ENCODE results near the gene SLC38A8. TPM values are rescaled to one million over a fixed set of nuclear protein-coding genes. Genes with fewer than 3 reads are reported as not detected.
A peak's percentile ranks its signal among the peaks of the same experiment; 100 is the strongest.

The SLC38A8 gene
- total RNA-seq, 1 experiment from 2014 or later, result not detected

DNA sequence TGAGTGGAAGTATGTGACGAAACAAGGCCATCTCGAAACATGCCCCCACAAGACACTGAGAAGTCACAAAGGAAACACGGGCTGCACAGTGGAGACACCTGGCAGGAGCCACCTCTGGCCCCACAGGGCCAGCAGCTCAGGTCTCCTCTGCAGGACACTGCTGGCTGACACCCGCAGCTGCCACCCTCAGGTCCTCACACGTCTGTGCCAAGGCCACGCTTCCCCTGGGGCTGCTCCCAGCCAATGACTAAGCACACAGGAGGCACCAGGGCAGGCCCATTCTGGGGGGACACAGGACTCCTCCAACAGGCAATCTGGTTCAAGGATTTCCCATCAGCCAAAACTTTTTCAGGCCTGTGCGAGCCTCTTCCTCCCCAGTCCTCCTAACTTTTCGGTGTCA, 37.8 kb upstream of the SLC38A8 start:
- TF ChIP-seq, protein P1, sequence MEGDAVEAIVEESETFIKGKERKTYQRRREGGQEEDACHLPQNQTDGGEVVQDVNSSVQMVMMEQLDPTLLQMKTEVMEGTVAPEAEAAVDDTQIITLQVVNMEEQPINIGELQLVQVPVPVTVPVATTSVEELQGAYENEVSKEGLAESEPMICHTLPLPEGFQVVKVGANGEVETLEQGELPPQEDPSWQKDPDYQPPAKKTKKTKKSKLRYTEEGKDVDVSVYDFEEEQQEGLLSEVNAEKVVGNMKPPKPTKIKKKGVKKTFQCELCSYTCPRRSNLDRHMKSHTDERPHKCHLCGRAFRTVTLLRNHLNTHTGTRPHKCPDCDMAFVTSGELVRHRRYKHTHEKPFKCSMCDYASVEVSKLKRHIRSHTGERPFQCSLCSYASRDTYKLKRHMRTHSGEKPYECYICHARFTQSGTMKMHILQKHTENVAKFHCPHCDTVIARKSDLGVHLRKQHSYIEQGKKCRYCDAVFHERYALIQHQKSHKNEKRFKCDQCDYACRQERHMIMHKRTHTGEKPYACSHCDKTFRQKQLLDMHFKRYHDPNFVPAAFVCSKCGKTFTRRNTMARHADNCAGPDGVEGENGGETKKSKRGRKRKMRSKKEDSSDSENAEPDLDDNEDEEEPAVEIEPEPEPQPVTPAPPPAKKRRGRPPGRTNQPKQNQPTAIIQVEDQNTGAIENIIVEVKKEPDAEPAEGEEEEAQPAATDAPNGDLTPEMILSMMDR (IDR thresholded peaks at IDR 0.05), result no peak
- TF ChIP-seq POLR2AphosphoS5 (IDR thresholded peaks at IDR 0.05; ENCODE audit: low read depth, low read length) (no peak), SIN3A (IDR thresholded peaks at IDR 0.05; ENCODE audit: borderline replicate concordance, insufficient read depth, low read depth, low read length) (no peak), TCF7L2 (IDR thresholded peaks at IDR 0.05; ENCODE audit: low read depth, low read length) (no peak)
- TF ChIP-seq, protein P2, sequence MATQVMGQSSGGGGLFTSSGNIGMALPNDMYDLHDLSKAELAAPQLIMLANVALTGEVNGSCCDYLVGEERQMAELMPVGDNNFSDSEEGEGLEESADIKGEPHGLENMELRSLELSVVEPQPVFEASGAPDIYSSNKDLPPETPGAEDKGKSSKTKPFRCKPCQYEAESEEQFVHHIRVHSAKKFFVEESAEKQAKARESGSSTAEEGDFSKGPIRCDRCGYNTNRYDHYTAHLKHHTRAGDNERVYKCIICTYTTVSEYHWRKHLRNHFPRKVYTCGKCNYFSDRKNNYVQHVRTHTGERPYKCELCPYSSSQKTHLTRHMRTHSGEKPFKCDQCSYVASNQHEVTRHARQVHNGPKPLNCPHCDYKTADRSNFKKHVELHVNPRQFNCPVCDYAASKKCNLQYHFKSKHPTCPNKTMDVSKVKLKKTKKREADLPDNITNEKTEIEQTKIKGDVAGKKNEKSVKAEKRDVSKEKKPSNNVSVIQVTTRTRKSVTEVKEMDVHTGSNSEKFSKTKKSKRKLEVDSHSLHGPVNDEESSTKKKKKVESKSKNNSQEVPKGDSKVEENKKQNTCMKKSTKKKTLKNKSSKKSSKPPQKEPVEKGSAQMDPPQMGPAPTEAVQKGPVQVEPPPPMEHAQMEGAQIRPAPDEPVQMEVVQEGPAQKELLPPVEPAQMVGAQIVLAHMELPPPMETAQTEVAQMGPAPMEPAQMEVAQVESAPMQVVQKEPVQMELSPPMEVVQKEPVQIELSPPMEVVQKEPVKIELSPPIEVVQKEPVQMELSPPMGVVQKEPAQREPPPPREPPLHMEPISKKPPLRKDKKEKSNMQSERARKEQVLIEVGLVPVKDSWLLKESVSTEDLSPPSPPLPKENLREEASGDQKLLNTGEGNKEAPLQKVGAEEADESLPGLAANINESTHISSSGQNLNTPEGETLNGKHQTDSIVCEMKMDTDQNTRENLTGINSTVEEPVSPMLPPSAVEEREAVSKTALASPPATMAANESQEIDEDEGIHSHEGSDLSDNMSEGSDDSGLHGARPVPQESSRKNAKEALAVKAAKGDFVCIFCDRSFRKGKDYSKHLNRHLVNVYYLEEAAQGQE (IDR thresholded peaks at IDR 0.05; ENCODE audit: insufficient read depth in 1 of 2, low read depth in 2 of 2, low read length in 1 of 2), result no peak
- ATAC-seq (0 out of 2 replicates have a peak, but pooled peaks have one; percentile 13), DNase-seq (ENCODE audit: low read depth, low spot score) (no peak)
- ChIA-PET POLR2A (no interaction called here), CTCF (no interaction called here)
- in situ Hi-C loops (cut with HindIII; ENCODE audit: low pct_unique_long_range_greater_than_20kb, low sequenced_read_pairs), result no loop called here
- Histone ChIP-seq H3K36me3 (ENCODE audit: control insufficient read depth, insufficient read depth, low read length) (no peaks in the 10 kb centered on the region; the same call in 1 of the 2 replicates), H3K9me3 (ENCODE audit: control insufficient read depth, insufficient read depth, low read depth, low read length) (no peaks in the 10 kb centered on the region), H3K4me3 (ENCODE audit: low read depth in 2 of 2, low read length in 2 of 2) (no peak overlapping the region), H3K4me1 (ENCODE audit: control insufficient read depth, insufficient read depth, low read length) (no peaks in the 10 kb centered on the region), H3K27ac (ENCODE audit: low read length) (no peak overlapping the region), H3K27me3 (ENCODE audit: control insufficient read depth, insufficient read depth, low read length) (no peaks in the 10 kb centered on the region)
- intact Hi-C loops (cut with micrococcal nuclease; ENCODE audit: unreplicated experiment), result no loop called here
- no TSS peak for BruUV-seq (replicated peaks)

DNA sequence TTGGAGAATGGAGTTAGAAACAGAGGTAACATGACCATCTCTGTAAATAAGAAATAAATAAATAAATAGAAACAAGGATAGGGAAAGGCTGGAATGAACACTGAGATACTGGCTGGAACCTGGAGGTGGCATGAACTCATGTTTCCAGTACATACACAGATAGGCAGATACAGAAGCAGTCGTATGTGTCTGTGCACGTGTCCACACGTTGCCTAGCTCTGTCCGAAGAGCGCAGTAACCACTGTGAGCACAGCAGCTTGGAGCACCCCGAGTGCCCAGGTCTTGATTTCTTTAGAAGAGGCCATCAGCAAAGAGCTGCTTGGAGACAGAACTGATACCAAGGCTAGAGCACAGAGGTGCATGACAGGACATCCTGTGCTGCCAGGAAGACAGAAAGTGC, 37.1 kb upstream of the SLC38A8 start:
- H3K4me1 ChIP-seq (ENCODE audit: control insufficient read depth, insufficient read depth, low read length), result no peaks in the 10 kb centered on the region
- POLR2A ChIA-PET, result no interaction called here
- CTCF ChIA-PET, result no interaction called here
- intact Hi-C loops (cut with micrococcal nuclease; ENCODE audit: unreplicated experiment) (no loop called here), in situ Hi-C loops (cut with HindIII; ENCODE audit: low pct_unique_long_range_greater_than_20kb, low sequenced_read_pairs) (no loop called here)
- no peak overlapping the region for H3K27ac ChIP-seq (ENCODE audit: low read length)
- H3K36me3 ChIP-seq (ENCODE audit: control insufficient read depth, insufficient read depth, low read length), result no peaks in the 10 kb centered on the region; the same call in 1 of the 2 replicates
- ATAC-seq, result no peak
- no peaks in the 10 kb centered on the region for H3K27me3 ChIP-seq (ENCODE audit: control insufficient read depth, insufficient read depth, low read length)
- no peak for TF ChIP-seq SIN3A (IDR thresholded peaks at IDR 0.05; ENCODE audit: borderline replicate concordance, insufficient read depth, low read depth, low read length)
- no peak for DNase-seq (ENCODE audit: low read depth, low spot score)
- BruUV-seq (replicated peaks), result no TSS peak
- no peaks in the 10 kb centered on the region for H3K9me3 ChIP-seq (ENCODE audit: control insufficient read depth, insufficient read depth, low read depth, low read length)
- H3K4me3 ChIP-seq (ENCODE audit: low read depth in 2 of 2, low read length in 2 of 2), result no peak overlapping the region

DNA sequence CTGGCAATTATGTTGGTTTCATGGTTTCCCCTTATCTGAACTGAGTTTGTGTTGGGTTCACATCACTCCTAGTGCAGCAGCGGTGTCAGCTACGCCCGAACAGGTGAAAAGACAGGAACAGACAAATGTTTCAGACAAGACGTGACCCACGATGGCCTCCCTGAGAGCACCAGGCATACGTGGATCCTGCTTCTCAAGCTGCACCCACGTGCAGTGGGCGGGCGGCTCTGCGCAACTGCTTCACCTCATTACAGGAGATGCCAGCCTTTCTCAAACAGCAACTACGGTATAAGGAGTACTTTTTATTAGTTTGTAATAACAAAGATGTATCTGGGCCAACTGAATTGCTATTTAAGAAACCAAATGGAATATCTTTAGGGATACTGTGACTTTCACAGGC, 32.8 kb upstream of the SLC38A8 start:
- ATAC-seq (no peak), DNase-seq (ENCODE audit: low read depth, low spot score) (no peak)
- no peak for TF ChIP-seq TCF7L2 (IDR thresholded peaks at IDR 0.05; ENCODE audit: low read depth, low read length)
- TF ChIP-seq, protein P1 (IDR thresholded peaks at IDR 0.05), result no peak
- TF ChIP-seq SIN3A (IDR thresholded peaks at IDR 0.05; ENCODE audit: borderline replicate concordance, insufficient read depth, low read depth, low read length), result no peak
- TF ChIP-seq, protein P2 (IDR thresholded peaks at IDR 0.05; ENCODE audit: insufficient read depth in 1 of 2, low read depth in 2 of 2, low read length in 1 of 2), result no peak
- no peak for TF ChIP-seq POLR2AphosphoS5 (IDR thresholded peaks at IDR 0.05; ENCODE audit: low read depth, low read length)
- Histone ChIP-seq H3K27ac (ENCODE audit: low read length) (no peak overlapping the region), H3K4me3 (ENCODE audit: low read depth in 2 of 2, low read length in 2 of 2) (no peak overlapping the region), H3K36me3 (ENCODE audit: control insufficient read depth, insufficient read depth, low read length) (no peaks in the 10 kb centered on the region; the same call in 1 of the 2 replicates), H3K4me1 (ENCODE audit: control insufficient read depth, insufficient read depth, low read length) (no peaks in the 10 kb centered on the region), H3K27me3 (ENCODE audit: control insufficient read depth, insufficient read depth, low read length) (no peaks in the 10 kb centered on the region), H3K9me3 (ENCODE audit: control insufficient read depth, insufficient read depth, low read depth, low read length) (no peaks in the 10 kb centered on the region)
- BruUV-seq (replicated peaks), result no TSS peak
- ChIA-PET POLR2A (no interaction called here), CTCF (no interaction called here)
- in situ Hi-C loops (cut with HindIII; ENCODE audit: low pct_unique_long_range_greater_than_20kb, low sequenced_read_pairs) (no loop called here), intact Hi-C loops (cut with micrococcal nuclease; ENCODE audit: unreplicated experiment) (no loop called here)

Measured in Panc1 (cell line).